HepG2 (cell line): ENCODE results near the gene CYP19A1. TPM values are rescaled to one million over a fixed set of nuclear protein-coding genes. Genes with fewer than 3 reads are reported as not detected.

Experiments used
- ATAC-seq: fragments of 200-7000 bp; cut with Tn5 transposase; 3 replicates; pipeline ENCODE4 v1.9.1; 2020; ENCODE audit warnings: mild to moderate bottlenecking, moderate library complexity
- BruUV-seq: library from RNA; stranded (reverse); fragments of 400-500 nt; replicated peaks from 2 replicates; lab custom pipeline; 2021; lab: Mats Ljungman, UMichigan
- CTCF ChIA-PET: fragments of 300-600 bp; formaldehyde crosslinking; extraction: SDS; loops from one replicate; lab custom pipeline; 2021; ENCODE audit warnings: low total read pairs, inconsistent platforms, low intra/inter-chr PET ratio; lab: Yijun Ruan, JAX
- POLR2A ChIA-PET: fragments of 350-600 bp; sonication (Branson Sonifier 250); formaldehyde crosslinking; loops from one replicate; lab custom pipeline; 2020; ENCODE audit warnings: antibody characterized with exemption, inconsistent platforms; lab: Yijun Ruan, JAX
- DNase-seq: peaks from one replicate; pipeline ENCODE4 v3.0.0-alpha.2; 2015; ENCODE audit warnings: low spot score
- FAIRE-seq: peaks from 3 replicates; lab custom pipeline; 2011; peaks lifted over from hg19 to GRCh38; lab: Jason Lieb, UNC
- H2AFZ ChIP-seq: one replicate; pipeline ENCODE4 v1.6.1; 2011; ENCODE audit warnings: low read length, inconsistent platforms
- H3K27ac ChIP-seq: fragments of 300-600 bp; 3 replicates; pipeline ENCODE4 v1.8.0; 2011; ENCODE audit warnings: mixed run types, mild to moderate bottlenecking, mixed read lengths, low read length, inconsistent platforms; ENCODE audit not compliant: insufficient read depth; ENCODE audit errors: extremely low read length
- H3K27me3 ChIP-seq, 2 experiments: fragments of 200-600 bp in 1 of 2; 2 replicates in 1 of 2; 3 replicates in 1 of 2; pipeline versions ENCODE4 v1.6.0 to v1.8.0; 2011; ENCODE audit warnings: low read length in 2 of 2, mild to moderate bottlenecking in 2 of 2, moderate library complexity in 2 of 2, inconsistent platforms in 1 of 2; ENCODE audit not compliant: insufficient read depth in 2 of 2, control insufficient read depth in 1 of 2
- H3K36me3 ChIP-seq, 2 experiments: fragments of 200-600 bp in 1 of 2; replicated peaks in 1 of 2; 2 replicates in 1 of 2; 3 replicates in 1 of 2; pipeline versions ENCODE4 v1.5.1 to v1.8.0; 2011; ENCODE audit warnings: low read length in 2 of 2, inconsistent platforms in 1 of 2; ENCODE audit not compliant: insufficient read depth in 2 of 2, control insufficient read depth in 1 of 2
- H3K4me1 ChIP-seq: 2 replicates; pipeline ENCODE4 v1.5.1; 2012; ENCODE audit warnings: low read length, inconsistent platforms; ENCODE audit not compliant: insufficient read depth
- H3K4me2 ChIP-seq: 2 replicates; pipeline ENCODE4 v1.6.0; 2011; ENCODE audit warnings: low read depth, low read length, inconsistent platforms
- H3K4me3 ChIP-seq, 3 experiments: fragments of 200-600 bp in 1 of 3; sonication (generic), shearing (Covaris generic) in 1 of 3; replicated peaks in 1 of 3; 2 replicates each; pipeline ENCODE4 v1.5.1; 2011 to 2016; ENCODE audit warnings: low read length in 3 of 3, inconsistent platforms in 2 of 3, low read depth in 2 of 3, mild to moderate bottlenecking in 2 of 3, control low read depth in 1 of 3, mixed read lengths in 1 of 3; ENCODE audit not compliant: insufficient read depth in 1 of 3
- H3K79me2 ChIP-seq: one replicate; pipeline ENCODE4 v1.6.1; 2011; ENCODE audit warnings: low read length, inconsistent platforms; ENCODE audit not compliant: insufficient read depth
- H3K9ac ChIP-seq: 2 replicates; pipeline ENCODE4 v1.6.0; 2011; ENCODE audit warnings: mild to moderate bottlenecking, low read depth, low read length, inconsistent platforms; ENCODE audit not compliant: insufficient read depth
- H3K9me3 ChIP-seq: 2 replicates; pipeline ENCODE4 v1.5.1; 2012; ENCODE audit warnings: mild to moderate bottlenecking, low read length
- H4K20me1 ChIP-seq: 2 replicates; pipeline ENCODE4 v1.6.0; 2011; ENCODE audit warnings: inconsistent platforms, mild to moderate bottlenecking, low read length, moderate library complexity; ENCODE audit not compliant: insufficient read depth
- CHD4 ChIP-seq: fragments of 200-600 bp; sonication (generic); IDR thresholded peaks from 2 replicates; pipeline ENCODE4 v1.7.0; 2017; ENCODE audit warnings: mild to moderate bottlenecking, low read length, borderline replicate concordance
- KMT2A ChIP-seq: sonication (generic); formaldehyde crosslinking; IDR thresholded peaks from 2 replicates; pipeline ENCODE4 v1.4.0; 2020; ENCODE audit warnings: missing genetic modification reagents
- PTBP1 ChIP-seq: fragments of 200-400 bp; formaldehyde crosslinking; IDR thresholded peaks from 2 replicates; pipeline ENCODE4 v1.6.1; 2018; ENCODE audit warnings: low read length, low read depth; ENCODE audit not compliant: poor library complexity, severe bottlenecking
- SIX4 ChIP-seq: sonication (generic); formaldehyde crosslinking; IDR thresholded peaks from 2 replicates; pipeline ENCODE4 v1.4.0; 2020; ENCODE audit warnings: missing genetic modification reagents
- TMF1 ChIP-seq: sonication (generic); formaldehyde crosslinking; IDR thresholded peaks from 2 replicates; pipeline ENCODE4 v1.8.1; 2022; ENCODE audit warnings: low read depth, missing genetic modification reagents
- ZMAT3 ChIP-seq: sonication (generic); formaldehyde crosslinking; conservative IDR thresholded peaks from 2 replicates; pipeline ENCODE4 v1.7.0; 2021; ENCODE audit warnings: missing genetic modification reagents
- ZNF569 ChIP-seq: sonication (generic); formaldehyde crosslinking; IDR thresholded peaks from 2 replicates; pipeline ENCODE4 v1.5.0; 2020; ENCODE audit warnings: mild to moderate bottlenecking, missing genetic modification reagents, moderate library complexity, borderline replicate concordance
- ZNF598 ChIP-seq: sonication (generic); formaldehyde crosslinking; IDR thresholded peaks from 2 replicates; pipeline ENCODE4 v1.5.1; 2020; ENCODE audit warnings: mild to moderate bottlenecking, missing genetic modification reagents, borderline replicate concordance
- ZNF652 ChIP-seq: IDR thresholded peaks from 2 replicates; pipeline ENCODE4 v1.6.1; 2016; ENCODE audit warnings: low read depth, borderline replicate concordance
- ZSCAN30 ChIP-seq: sonication (generic); formaldehyde crosslinking; IDR thresholded peaks from 2 replicates; pipeline ENCODE4 v1.5.0; 2020; ENCODE audit warnings: mild to moderate bottlenecking, missing genetic modification reagents
- WGBS: methylation state at CpG from one replicate; pipeline ENCODE4 v1.1.6; 2017; ENCODE audit warnings: low lambda C conversion rate; 5-methylcytosine and 5-hydroxymethylcytosine counted together
- in situ Hi-C: cut with HindIII; loops from 2 replicates; pipeline ENCODE4 v1.10.0; 2017; ENCODE audit warnings: low pct_unique_long_range_greater_than_20kb; ENCODE audit not compliant: extremely low pct_ligation_motif_present
- intact Hi-C: fragments of 100-400 bp; cut with micrococcal nuclease; formaldehyde crosslinking; loops from one replicate; pipeline ENCODE4 v1.10.0; 2022; ENCODE audit not compliant: unreplicated experiment
- polyA plus RNA-seq, 8 experiments: library from polyadenylated mRNA; depleted of rRNA in 3 of 8; stranded (reverse) in 7 of 8; unstranded in 1 of 8; fragments of >200 nt; fragmentation: Illumina TruSeq in 4 of 8; extraction: Trizol in 4 of 8; gene quantifications; 2 replicates each; pipeline versions ENCODE4 v1.2.1 to v1.2.3, GENCODE V29; 2011 to 2016; ENCODE audit warnings: low read depth in 4 of 8, missing spikeins in 1 of 8, mixed read lengths in 1 of 8; ENCODE audit not compliant: insufficient read depth in 1 of 8
- total RNA-seq, 5 experiments: library from RNA; depleted of rRNA; stranded (reverse); fragments of >200 nt; fragmentation: Illumina TruSeq; extraction: Trizol; gene quantifications; 2 replicates each; pipeline ENCODE4 v1.2.3, GENCODE V29; 2016; ENCODE audit warnings: low read depth in 1 of 5
- TF ChIP-seq, protein P1 (sequence below): sonication (generic); formaldehyde crosslinking; IDR thresholded peaks from 2 replicates; pipeline ENCODE4 v1.4.0; 2020; ENCODE audit warnings: missing genetic modification reagents, borderline replicate concordance
- TF ChIP-seq, protein P2 (sequence below): sonication (generic); formaldehyde crosslinking; IDR thresholded peaks from 2 replicates; pipeline ENCODE4 v1.8.0; 2022; ENCODE audit warnings: missing genetic modification reagents, mild to moderate bottlenecking, moderate library complexity, borderline replicate concordance
- TF ChIP-seq, protein P3 (sequence below): sonication (generic); formaldehyde crosslinking; IDR thresholded peaks from 2 replicates; pipeline ENCODE4 v1.4.0; 2020; ENCODE audit warnings: missing genetic modification reagents
- TF ChIP-seq, protein P4 (sequence below): sonication (generic); formaldehyde crosslinking; IDR thresholded peaks from 2 replicates; pipeline ENCODE4 v1.5.0; 2020; ENCODE audit warnings: missing genetic modification reagents

The CYP19A1 gene
- total and polyA plus RNA-seq, 2 of the 13 experiments (the other 11 are each of a cell fraction or from before 2014, with no cell fraction given) = 10.9 to 23.0 TPM

DNA sequence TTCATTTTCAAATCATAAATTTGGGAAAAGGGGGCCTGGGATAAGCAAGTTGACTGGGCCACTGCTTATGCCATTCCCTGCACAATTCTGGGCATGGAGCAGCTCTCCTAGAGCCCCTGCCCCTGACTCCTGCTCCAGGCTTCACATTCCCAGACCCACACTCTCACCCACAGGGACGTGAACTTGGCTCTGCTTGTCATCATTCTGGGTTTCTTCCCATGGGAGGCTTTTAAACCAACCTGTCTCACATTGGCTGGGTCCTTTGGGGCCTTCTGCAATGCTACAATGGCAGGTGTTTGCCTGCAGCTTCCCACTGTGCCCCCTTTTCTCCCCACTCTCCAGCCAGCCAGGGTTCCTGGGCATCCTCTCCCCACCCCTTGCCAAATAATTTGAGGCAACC lies 49.1 kb downstream of the CYP19A1 start:
- no TSS peak for BruUV-seq
- Histone ChIP-seq H3K4me1 (peaks cover 43% of the 10 kb centered on the region), H3K36me3 (no peaks in the 10 kb centered on the region), H2AFZ (no peak overlapping the region), H3K27me3 (no peaks in the 10 kb centered on the region)
- TF ChIP-seq ZNF598 (CRISPR knock-in tag) (no peak), ZNF652 (CRISPR knock-in tag) (no peak), TMF1 (CRISPR knock-in tag) (no peak), ZMAT3 (no peak), PTBP1 (no peak), ZSCAN30 (no peak), KMT2A (CRISPR knock-in tag) (no peak), ZNF569 (CRISPR knock-in tag) (no peak), CHD4 (no peak), SIX4 (CRISPR knock-in tag) (no peak)
- TF ChIP-seq, protein P1, sequence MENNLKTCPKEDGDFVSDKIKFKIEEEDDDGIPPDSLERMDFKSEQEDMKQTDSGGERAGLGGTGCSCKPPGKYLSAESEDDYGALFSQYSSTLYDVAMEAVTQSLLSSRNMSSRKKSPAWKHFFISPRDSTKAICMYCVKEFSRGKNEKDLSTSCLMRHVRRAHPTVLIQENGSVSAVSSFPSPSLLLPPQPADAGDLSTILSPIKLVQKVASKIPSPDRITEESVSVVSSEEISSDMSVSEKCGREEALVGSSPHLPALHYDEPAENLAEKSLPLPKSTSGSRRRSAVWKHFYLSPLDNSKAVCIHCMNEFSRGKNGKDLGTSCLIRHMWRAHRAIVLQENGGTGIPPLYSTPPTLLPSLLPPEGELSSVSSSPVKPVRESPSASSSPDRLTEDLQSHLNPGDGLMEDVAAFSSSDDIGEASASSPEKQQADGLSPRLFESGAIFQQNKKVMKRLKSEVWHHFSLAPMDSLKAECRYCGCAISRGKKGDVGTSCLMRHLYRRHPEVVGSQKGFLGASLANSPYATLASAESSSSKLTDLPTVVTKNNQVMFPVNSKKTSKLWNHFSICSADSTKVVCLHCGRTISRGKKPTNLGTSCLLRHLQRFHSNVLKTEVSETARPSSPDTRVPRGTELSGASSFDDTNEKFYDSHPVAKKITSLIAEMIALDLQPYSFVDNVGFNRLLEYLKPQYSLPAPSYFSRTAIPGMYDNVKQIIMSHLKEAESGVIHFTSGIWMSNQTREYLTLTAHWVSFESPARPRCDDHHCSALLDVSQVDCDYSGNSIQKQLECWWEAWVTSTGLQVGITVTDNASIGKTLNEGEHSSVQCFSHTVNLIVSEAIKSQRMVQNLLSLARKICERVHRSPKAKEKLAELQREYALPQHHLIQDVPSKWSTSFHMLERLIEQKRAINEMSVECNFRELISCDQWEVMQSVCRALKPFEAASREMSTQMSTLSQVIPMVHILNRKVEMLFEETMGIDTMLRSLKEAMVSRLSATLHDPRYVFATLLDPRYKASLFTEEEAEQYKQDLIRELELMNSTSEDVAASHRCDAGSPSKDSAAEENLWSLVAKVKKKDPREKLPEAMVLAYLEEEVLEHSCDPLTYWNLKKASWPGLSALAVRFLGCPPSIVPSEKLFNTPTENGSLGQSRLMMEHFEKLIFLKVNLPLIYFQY = no peak
- TF ChIP-seq, protein P2, sequence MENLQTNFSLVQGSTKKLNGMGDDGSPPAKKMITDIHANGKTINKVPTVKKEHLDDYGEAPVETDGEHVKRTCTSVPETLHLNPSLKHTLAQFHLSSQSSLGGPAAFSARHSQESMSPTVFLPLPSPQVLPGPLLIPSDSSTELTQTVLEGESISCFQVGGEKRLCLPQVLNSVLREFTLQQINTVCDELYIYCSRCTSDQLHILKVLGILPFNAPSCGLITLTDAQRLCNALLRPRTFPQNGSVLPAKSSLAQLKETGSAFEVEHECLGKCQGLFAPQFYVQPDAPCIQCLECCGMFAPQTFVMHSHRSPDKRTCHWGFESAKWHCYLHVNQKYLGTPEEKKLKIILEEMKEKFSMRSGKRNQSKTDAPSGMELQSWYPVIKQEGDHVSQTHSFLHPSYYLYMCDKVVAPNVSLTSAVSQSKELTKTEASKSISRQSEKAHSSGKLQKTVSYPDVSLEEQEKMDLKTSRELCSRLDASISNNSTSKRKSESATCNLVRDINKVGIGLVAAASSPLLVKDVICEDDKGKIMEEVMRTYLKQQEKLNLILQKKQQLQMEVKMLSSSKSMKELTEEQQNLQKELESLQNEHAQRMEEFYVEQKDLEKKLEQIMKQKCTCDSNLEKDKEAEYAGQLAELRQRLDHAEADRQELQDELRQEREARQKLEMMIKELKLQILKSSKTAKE (CRISPR knock-in tag) = no peak
- TF ChIP-seq, protein P3, sequence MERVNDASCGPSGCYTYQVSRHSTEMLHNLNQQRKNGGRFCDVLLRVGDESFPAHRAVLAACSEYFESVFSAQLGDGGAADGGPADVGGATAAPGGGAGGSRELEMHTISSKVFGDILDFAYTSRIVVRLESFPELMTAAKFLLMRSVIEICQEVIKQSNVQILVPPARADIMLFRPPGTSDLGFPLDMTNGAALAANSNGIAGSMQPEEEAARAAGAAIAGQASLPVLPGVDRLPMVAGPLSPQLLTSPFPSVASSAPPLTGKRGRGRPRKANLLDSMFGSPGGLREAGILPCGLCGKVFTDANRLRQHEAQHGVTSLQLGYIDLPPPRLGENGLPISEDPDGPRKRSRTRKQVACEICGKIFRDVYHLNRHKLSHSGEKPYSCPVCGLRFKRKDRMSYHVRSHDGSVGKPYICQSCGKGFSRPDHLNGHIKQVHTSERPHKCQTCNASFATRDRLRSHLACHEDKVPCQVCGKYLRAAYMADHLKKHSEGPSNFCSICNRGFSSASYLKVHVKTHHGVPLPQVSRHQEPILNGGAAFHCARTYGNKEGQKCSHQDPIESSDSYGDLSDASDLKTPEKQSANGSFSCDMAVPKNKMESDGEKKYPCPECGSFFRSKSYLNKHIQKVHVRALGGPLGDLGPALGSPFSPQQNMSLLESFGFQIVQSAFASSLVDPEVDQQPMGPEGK (CRISPR knock-in tag) = no peak
- TF ChIP-seq, protein P4, sequence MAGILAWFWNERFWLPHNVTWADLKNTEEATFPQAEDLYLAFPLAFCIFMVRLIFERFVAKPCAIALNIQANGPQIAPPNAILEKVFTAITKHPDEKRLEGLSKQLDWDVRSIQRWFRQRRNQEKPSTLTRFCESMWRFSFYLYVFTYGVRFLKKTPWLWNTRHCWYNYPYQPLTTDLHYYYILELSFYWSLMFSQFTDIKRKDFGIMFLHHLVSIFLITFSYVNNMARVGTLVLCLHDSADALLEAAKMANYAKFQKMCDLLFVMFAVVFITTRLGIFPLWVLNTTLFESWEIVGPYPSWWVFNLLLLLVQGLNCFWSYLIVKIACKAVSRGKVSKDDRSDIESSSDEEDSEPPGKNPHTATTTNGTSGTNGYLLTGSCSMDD (CRISPR knock-in tag) = no peak
- TF ChIP-seq, all 625 proteins: peak for 0
- no peak overlapping the region for H3K4me2 ChIP-seq
- no peak overlapping the region for H3K4me3 ChIP-seq
- DNase-seq = no peak
- 92% methylated on average over 1 of the region's 1 CpG for WGBS
- ATAC-seq = no peak
- no peak overlapping the region for H3K27ac ChIP-seq
- no peaks in the 10 kb centered on the region for H4K20me1 ChIP-seq
- H3K9ac ChIP-seq = no peak overlapping the region
- ChIA-PET POLR2A (interaction anchor here (1.0 to 1.2 kb wide), 2 partner anchors 24 to 25 kb away, joined by 3 read pairs; no protein-coding TSS in a partner anchor), CTCF (no interaction called here)
- no peak for FAIRE-seq
- no peaks in the 10 kb centered on the region for H3K79me2 ChIP-seq
- in situ Hi-C loops (loop anchor here (5.0 kb wide), 1 partner anchor 88 kb away; no protein-coding TSS in a partner anchor), intact Hi-C loops (loop anchor here (5.0 to 10.0 kb wide), 2 partner anchors 78 to 124 kb away; no protein-coding TSS in a partner anchor)
- H3K9me3 ChIP-seq = no peaks in the 10 kb centered on the region
